GM21529 (cell line): Measurements from ENCODE around the gene AKT3.

ENCODE experiments used
- ATAC-seq: cut with Tn5 transposase; IDR thresholded peaks from one replicate; pipeline ENCODE4 v1.9.1; 2021; ENCODE audit not compliant: unreplicated experiment

AKT3 gene

GRCh38 chr1:243441601-243442000 lies 408.4 kb downstream of the AKT3 start:
- ATAC-seq = no peak

GRCh38 chr1:243440406-243440805 lies 409.6 kb downstream of the AKT3 start:
- no peak for ATAC-seq

- no peak for ATAC-seq
These were observed 411.2 kb downstream of the AKT3 start for GRCh38 chr1:243438815-243439214.
